Natural killer cell (primary cell): Measurements from ENCODE around the gene RFX7. TPM values are rescaled to one million over a fixed set of nuclear protein-coding genes. Genes with fewer than 3 reads are reported as not detected.

Source experiments
- ATAC-seq, 3 donors: fragments of 150-1000 bp in 2 of 3; fragments of 200-7000 bp in 1 of 3; cut with Tn5 transposase; 1 replicate in 1 of 3; 2 replicates in 2 of 3; pipeline ENCODE4 v1.10.0; 2021; ENCODE audit warnings: mild to moderate bottlenecking in 2 of 3, moderate library complexity in 2 of 3
- DNase-seq, 2 donors: peaks; one replicate each; pipeline versions ENCODE4 v3.0.0 to v3.0.0-alpha.2; 2013 to 2021; ENCODE audit warnings: mixed read lengths in 1 of 2
- H3K27ac ChIP-seq: one replicate; pipeline ENCODE4 v1.5.1; 2013; ENCODE audit warnings: mild to moderate bottlenecking, low read length
- H3K27me3 ChIP-seq: one replicate; pipeline ENCODE4 v1.6.1; 2013; ENCODE audit warnings: low read length; ENCODE audit not compliant: control insufficient read depth, insufficient read depth
- H3K36me3 ChIP-seq: one replicate; pipeline ENCODE4 v1.6.1; 2013; ENCODE audit warnings: low read length; ENCODE audit not compliant: control insufficient read depth, insufficient read depth
- H3K4me1 ChIP-seq: one replicate; pipeline ENCODE4 v1.6.1; 2013; ENCODE audit warnings: low read length; ENCODE audit not compliant: control insufficient read depth, insufficient read depth
- H3K4me3 ChIP-seq: one replicate; pipeline ENCODE4 v1.5.1; 2013; ENCODE audit warnings: low read length
- H3K9me3 ChIP-seq: one replicate; pipeline ENCODE4 v1.6.1; 2013; ENCODE audit warnings: low read length; ENCODE audit not compliant: control insufficient read depth, insufficient read depth
- H3K27ac Mint-ChIP-seq, 2 donors: one replicate each; pipeline ENCODE4 v1.8.0; 2022; ENCODE audit warnings: mild to moderate bottlenecking in 2 of 2, mixed read lengths in 2 of 2, moderate library complexity in 1 of 2
- H3K27me3 Mint-ChIP-seq, 2 donors: one replicate each; pipeline ENCODE4 v1.8.0; 2022; ENCODE audit warnings: low read depth in 2 of 2, mixed read lengths in 2 of 2
- H3K36me3 Mint-ChIP-seq: one replicate; pipeline ENCODE4 v1.8.0; 2022; ENCODE audit warnings: mixed read lengths
- H3K4me1 Mint-ChIP-seq, 2 donors: one replicate each; pipeline ENCODE4 v1.8.0; 2022; ENCODE audit warnings: mixed read lengths in 2 of 2
- H3K4me3 Mint-ChIP-seq: one replicate; pipeline ENCODE4 v1.8.0; 2022; ENCODE audit warnings: mild to moderate bottlenecking, moderate library complexity, mixed read lengths
- H3K9me3 Mint-ChIP-seq, 2 donors: one replicate each; pipeline ENCODE4 v1.8.0; 2022; ENCODE audit warnings: mixed read lengths in 2 of 2
- CTCF ChIP-seq: fragments of 200-600 bp; IDR thresholded peaks from one replicate; pipeline ENCODE4 v1.8.0; 2022; ENCODE audit warnings: antibody characterized with exemption
- WGBS: methylation state at CpG from one replicate; pipeline ENCODE4 v1.1.7; 2013; ENCODE audit warnings: missing lambda C conversion rate; ENCODE audit not compliant: insufficient coverage; 5-methylcytosine and 5-hydroxymethylcytosine counted together
- intact Hi-C: fragments of 100-400 bp; cut with micrococcal nuclease; formaldehyde crosslinking; loops from one replicate; pipeline ENCODE4 v1.14.2; 2022
- total RNA-seq, 4 donors: library from RNA; stranded (reverse); fragments of 120-200 nt in 1 of 4; gene quantifications; one replicate each; pipeline versions ENCODE4 v1.2.3 to v1.2.4, GENCODE V29; 2013 to 2022

The RFX7 gene
- total RNA-seq, 3 donors from 2014 or later (not counting 1 experiment from before 2014, with no cell fraction given): 25.0 to 37.4 (median 33.8) TPM

- no peak for DNase-seq
- Histone ChIP-seq H3K27me3 (no peaks in the 10 kb centered on the region), H3K36me3 (peaks cover 15% of the 10 kb centered on the region), H3K4me3 (no peak overlapping the region), H3K9me3 (peaks cover 6% of the 10 kb centered on the region), H3K4me1 (no peaks in the 10 kb centered on the region), H3K27ac (no peak overlapping the region)
- intact Hi-C loops: no loop called here
- Mint-ChIP-seq H3K27me3 (no peaks in the 10 kb centered on the region), H3K4me3 (no peak overlapping the region), H3K27ac (no peak overlapping the region), H3K36me3 (peaks cover 43% of the 10 kb centered on the region), H3K4me1 (no peaks in the 10 kb centered on the region), H3K9me3 (peaks cover 9 to 14% of the 10 kb centered on the region in 2 donors)
- TF ChIP-seq CTCF: no peak
- ATAC-seq: no peak
Measured at GRCh38 chr15:56126409-56126808, 117.3 kb downstream of the RFX7 start.

- no peak for ATAC-seq
- H3K27ac ChIP-seq: no peak overlapping the region
Measured at GRCh38 chr15:56124391-56124790, 119.3 kb downstream of the RFX7 start.

GRCh38 chr15:56105855-56106254 is 137.8 kb downstream of the RFX7 start:
- no peaks in the 10 kb centered on the region for H3K9me3 Mint-ChIP-seq
- WGBS: no CpG with 5 or more reads among the region's 1 CpG
- no peaks in the 10 kb centered on the region for H3K4me1 ChIP-seq
- H3K9me3 ChIP-seq: no peaks in the 10 kb centered on the region
- ATAC-seq: no peak
- no peak overlapping the region for H3K27ac ChIP-seq
- no peak overlapping the region for H3K4me3 ChIP-seq
- no peaks in the 10 kb centered on the region for H3K27me3 ChIP-seq
- DNase-seq: no peak
- no peak for TF ChIP-seq CTCF
- H3K4me3 Mint-ChIP-seq: no peak overlapping the region
- no peak overlapping the region for H3K27ac Mint-ChIP-seq
- H3K27me3 Mint-ChIP-seq: no peaks in the 10 kb centered on the region
- peaks cover 9 to 16% of the 10 kb centered on the region in 2 donors for H3K4me1 Mint-ChIP-seq
- intact Hi-C loops: no loop called here
- peaks cover 11% of the 10 kb centered on the region for H3K36me3 ChIP-seq
- H3K36me3 Mint-ChIP-seq: no peaks in the 10 kb centered on the region

More at GRCh38 chr15:56124391-56124790, 119.3 kb downstream of the RFX7 start:
- Mint-ChIP-seq H3K9me3 (peaks cover 11 to 12% of the 10 kb centered on the region in 2 donors), H3K27me3 (no peaks in the 10 kb centered on the region), H3K27ac (no peak overlapping the region), H3K4me3 (no peak overlapping the region), H3K4me1 (no peaks in the 10 kb centered on the region), H3K36me3 (peaks cover 44% of the 10 kb centered on the region)
- 100% methylated on average over 3 of the region's 4 CpGs for WGBS
- Histone ChIP-seq H3K36me3 (peaks cover 13% of the 10 kb centered on the region), H3K4me1 (no peaks in the 10 kb centered on the region), H3K4me3 (no peak overlapping the region), H3K27me3 (no peaks in the 10 kb centered on the region), H3K9me3 (peaks cover 6% of the 10 kb centered on the region)
- no peak for TF ChIP-seq CTCF
- DNase-seq: no peak
- intact Hi-C loops: no loop called here

GRCh38 chr15:56102441-56102840 is 141.2 kb downstream of the RFX7 start:
- no peak overlapping the region for H3K4me3 Mint-ChIP-seq
- intact Hi-C loops: no loop called here
- TF ChIP-seq CTCF: no peak
- no peak overlapping the region for H3K27ac Mint-ChIP-seq
- H3K36me3 Mint-ChIP-seq: no peaks in the 10 kb centered on the region
- Histone ChIP-seq H3K9me3 (no peaks in the 10 kb centered on the region), H3K27ac (no peak overlapping the region), H3K4me1 (no peaks in the 10 kb centered on the region), H3K36me3 (peaks cover 20% of the 10 kb centered on the region), H3K4me3 (no peak overlapping the region), H3K27me3 (no peaks in the 10 kb centered on the region)
- peaks cover 0 to 4% of the 10 kb centered on the region in 2 donors for H3K4me1 Mint-ChIP-seq
- no peaks in the 10 kb centered on the region for H3K27me3 Mint-ChIP-seq
- 95% methylated on average over 3 of the region's 3 CpGs for WGBS
- no peak for DNase-seq
- H3K9me3 Mint-ChIP-seq: no peaks in the 10 kb centered on the region
- no peak for ATAC-seq
